SK-N-SH treated with all-trans-retinoic acid at 6 μM for 48 hours (cell line): Measurements from ENCODE around the gene LY86.

Experiments
- ATAC-seq: fragments of 200-7000 bp; cut with Tn5 transposase; 3 replicates; pipeline ENCODE4 v1.9.1; 2020; ENCODE audit warnings: mild to moderate bottlenecking, moderate library complexity
- ARNTL ChIP-seq: fragments of 450-650 bp; formaldehyde crosslinking; IDR thresholded peaks from 2 replicates; pipeline ENCODE4 v1.5.0; 2020; ENCODE audit warnings: low read depth, mild to moderate bottlenecking, moderate library complexity, borderline replicate concordance
- CSDC2 ChIP-seq: fragments of 250-450 bp; sonication (Bioruptor Pico); IDR thresholded peaks from 2 replicates; pipeline ENCODE4 v1.5.0; 2020; ENCODE audit warnings: mild to moderate bottlenecking, moderate library complexity
- CSRNP3 ChIP-seq: fragments of 250-450 bp; sonication (Bioruptor Pico); IDR thresholded peaks from 2 replicates; pipeline ENCODE4 v1.5.1; 2021; ENCODE audit warnings: mild to moderate bottlenecking, moderate library complexity
- ESRRG ChIP-seq: fragments of 250-450 bp; sonication (Bioruptor Pico); IDR thresholded peaks from 2 replicates; pipeline ENCODE4 v1.6.1; 2021; ENCODE audit warnings: mild to moderate bottlenecking
- GLIS3 ChIP-seq: fragments of 250-450 bp; sonication (Bioruptor Pico); IDR thresholded peaks from 2 replicates; pipeline ENCODE4 v1.5.0; 2020; ENCODE audit warnings: mild to moderate bottlenecking, moderate library complexity
- ISL1 ChIP-seq: fragments of 250-450 bp; sonication (Bioruptor Pico); IDR thresholded peaks from 2 replicates; pipeline ENCODE4 v2.1.2; 2022; ENCODE audit warnings: mild to moderate bottlenecking, moderate library complexity
- OSR1 ChIP-seq: fragments of 250-450 bp; sonication (Bioruptor Pico); IDR thresholded peaks from 2 replicates; pipeline ENCODE4 v1.8.0; 2022; ENCODE audit warnings: moderate library complexity, mild to moderate bottlenecking, inconsistent platforms
- PATZ1 ChIP-seq: fragments of 250-450 bp; sonication (Bioruptor Pico); IDR thresholded peaks from 2 replicates; pipeline ENCODE4 v1.8.0; 2020; ENCODE audit warnings: mild to moderate bottlenecking, moderate library complexity, borderline replicate concordance
- PPARA ChIP-seq: fragments of 250-450 bp; sonication (Bioruptor Pico); IDR thresholded peaks from 2 replicates; pipeline ENCODE4 v1.5.0; 2020; ENCODE audit warnings: mild to moderate bottlenecking, borderline replicate concordance
- RARB ChIP-seq: fragments of 250-450 bp; sonication (Bioruptor Pico); IDR thresholded peaks from 2 replicates; pipeline ENCODE4 v1.8.0; 2021; ENCODE audit warnings: mild to moderate bottlenecking, moderate library complexity
- SNAI2 ChIP-seq: fragments of 250-450 bp; sonication (Bioruptor Pico); IDR thresholded peaks from 2 replicates; pipeline ENCODE4 v1.5.0; 2020; ENCODE audit warnings: mild to moderate bottlenecking, moderate library complexity
- TCF4 ChIP-seq: fragments of 250-450 bp; sonication (Bioruptor Pico); IDR thresholded peaks from 2 replicates; pipeline ENCODE4 v1.8.0; 2021; ENCODE audit warnings: mild to moderate bottlenecking, moderate library complexity, borderline replicate concordance
- TOX ChIP-seq: fragments of 250-450 bp; sonication (Bioruptor Pico); IDR thresholded peaks from 2 replicates; pipeline ENCODE4 v1.8.0; 2021; ENCODE audit warnings: mild to moderate bottlenecking, moderate library complexity, borderline replicate concordance
- ZC3H10 ChIP-seq: fragments of 250-450 bp; sonication (Bioruptor Pico); IDR thresholded peaks from 2 replicates; pipeline ENCODE4 v1.5.1; 2021; ENCODE audit warnings: mild to moderate bottlenecking, moderate library complexity
- ZFP3 ChIP-seq: fragments of 250-450 bp; sonication (Bioruptor Pico); IDR thresholded peaks from 2 replicates; pipeline ENCODE4 v1.5.0; 2020; ENCODE audit warnings: mild to moderate bottlenecking, moderate library complexity
- ZFP30 ChIP-seq: fragments of 450-650 bp; formaldehyde crosslinking; IDR thresholded peaks from 2 replicates; pipeline ENCODE4 v1.5.0; 2022; ENCODE audit warnings: mild to moderate bottlenecking, moderate library complexity
- ZNF70 ChIP-seq: fragments of 450-650 bp; formaldehyde crosslinking; IDR thresholded peaks from 2 replicates; pipeline ENCODE4 v1.5.0; 2020; ENCODE audit warnings: mild to moderate bottlenecking, moderate library complexity
- TF ChIP-seq, protein P1 (sequence below): fragments of 250-450 bp; sonication (Bioruptor Pico); IDR thresholded peaks from 2 replicates; pipeline ENCODE4 v1.8.0; 2021; ENCODE audit warnings: low read depth, mild to moderate bottlenecking, moderate library complexity, borderline replicate concordance
- TF ChIP-seq, protein P2 (sequence below): fragments of 250-450 bp; sonication (Bioruptor Pico); IDR thresholded peaks from 2 replicates; pipeline ENCODE4 v1.5.1; 2020; ENCODE audit warnings: low read depth, mild to moderate bottlenecking, moderate library complexity
- TF ChIP-seq, protein P3 (sequence below): fragments of 250-450 bp; sonication (Bioruptor Pico); IDR thresholded peaks from 2 replicates; pipeline ENCODE4 v1.5.0; 2020; ENCODE audit warnings: mild to moderate bottlenecking, moderate library complexity

LY86 gene

GRCh38 chr6:6694368-6694780, 105.9 kb downstream of the LY86 start (continued):
- no peak for TF ChIP-seq ZFP30 (CRISPR knock-in tag)
- no peak for TF ChIP-seq SNAI2 (CRISPR knock-in tag)
- no peak for TF ChIP-seq ISL1 (CRISPR knock-in tag)
- no peak for TF ChIP-seq TCF4
- TF ChIP-seq OSR1 (CRISPR knock-in tag) = no peak
- no peak for TF ChIP-seq PPARA
- TF ChIP-seq, protein P1, sequence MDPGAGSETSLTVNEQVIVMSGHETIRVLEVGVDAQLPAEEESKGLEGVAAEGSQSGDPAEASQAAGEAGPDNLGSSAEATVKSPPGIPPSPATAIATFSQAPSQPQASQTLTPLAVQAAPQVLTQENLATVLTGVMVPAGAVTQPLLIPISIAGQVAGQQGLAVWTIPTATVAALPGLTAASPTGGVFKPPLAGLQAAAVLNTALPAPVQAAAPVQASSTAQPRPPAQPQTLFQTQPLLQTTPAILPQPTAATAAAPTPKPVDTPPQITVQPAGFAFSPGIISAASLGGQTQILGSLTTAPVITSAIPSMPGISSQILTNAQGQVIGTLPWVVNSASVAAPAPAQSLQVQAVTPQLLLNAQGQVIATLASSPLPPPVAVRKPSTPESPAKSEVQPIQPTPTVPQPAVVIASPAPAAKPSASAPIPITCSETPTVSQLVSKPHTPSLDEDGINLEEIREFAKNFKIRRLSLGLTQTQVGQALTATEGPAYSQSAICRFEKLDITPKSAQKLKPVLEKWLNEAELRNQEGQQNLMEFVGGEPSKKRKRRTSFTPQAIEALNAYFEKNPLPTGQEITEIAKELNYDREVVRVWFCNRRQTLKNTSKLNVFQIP = no peak
- TF ChIP-seq, protein P2, sequence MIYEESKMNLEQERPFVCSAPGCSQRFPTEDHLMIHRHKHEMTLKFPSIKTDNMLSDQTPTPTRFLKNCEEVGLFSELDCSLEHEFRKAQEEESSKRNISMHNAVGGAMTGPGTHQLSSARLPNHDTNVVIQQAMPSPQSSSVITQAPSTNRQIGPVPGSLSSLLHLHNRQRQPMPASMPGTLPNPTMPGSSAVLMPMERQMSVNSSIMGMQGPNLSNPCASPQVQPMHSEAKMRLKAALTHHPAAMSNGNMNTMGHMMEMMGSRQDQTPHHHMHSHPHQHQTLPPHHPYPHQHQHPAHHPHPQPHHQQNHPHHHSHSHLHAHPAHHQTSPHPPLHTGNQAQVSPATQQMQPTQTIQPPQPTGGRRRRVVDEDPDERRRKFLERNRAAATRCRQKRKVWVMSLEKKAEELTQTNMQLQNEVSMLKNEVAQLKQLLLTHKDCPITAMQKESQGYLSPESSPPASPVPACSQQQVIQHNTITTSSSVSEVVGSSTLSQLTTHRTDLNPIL = no peak

DNA sequence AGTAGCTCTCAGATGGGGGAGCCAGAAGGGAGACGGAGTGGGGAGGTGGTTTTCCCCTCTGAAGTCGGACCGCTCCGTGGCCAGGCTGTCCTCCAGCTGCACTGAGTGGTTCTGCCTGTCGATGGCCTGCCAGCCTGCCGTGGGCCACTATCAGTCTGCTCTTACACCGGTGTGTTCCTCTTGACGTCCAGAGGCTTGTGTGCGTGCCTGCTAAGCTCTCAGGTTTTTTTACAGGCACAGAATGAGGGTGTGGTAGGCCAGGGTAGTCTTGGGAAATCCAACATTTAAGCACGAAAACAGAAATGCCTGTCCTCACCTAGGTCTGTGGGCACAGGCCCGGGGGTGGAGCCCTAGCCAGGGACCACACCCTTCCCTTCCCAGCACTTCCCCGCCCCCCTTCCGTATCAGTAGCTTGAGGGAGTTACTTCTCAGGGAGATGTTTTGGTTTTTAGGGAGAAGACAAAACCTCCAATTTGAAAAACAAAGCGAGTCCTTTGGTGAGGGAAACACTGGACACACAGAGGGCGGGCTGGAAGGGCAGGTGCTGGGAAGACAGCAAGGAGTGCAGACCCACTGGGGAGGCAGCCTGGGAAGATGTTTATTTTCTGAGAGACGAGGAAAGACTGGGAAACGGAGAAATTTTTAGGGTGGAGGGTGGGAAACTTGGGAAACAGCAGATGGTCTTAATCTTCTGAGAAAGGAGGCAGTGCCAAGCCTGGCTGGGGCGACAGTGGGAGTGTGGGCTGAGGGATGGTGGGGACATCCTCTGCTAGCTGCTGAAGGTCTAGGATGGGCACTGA, 106.5 kb downstream of the LY86 start:
- TF ChIP-seq ISL1 (CRISPR knock-in tag) (no peak), PATZ1 (CRISPR knock-in tag) (no peak), ZC3H10 (CRISPR knock-in tag) (no peak), CSRNP3 (CRISPR knock-in tag) (no peak), SNAI2 (CRISPR knock-in tag) (no peak), GLIS3 (CRISPR knock-in tag) (no peak), PPARA (no peak), TOX (CRISPR knock-in tag) (no peak), ZFP3 (CRISPR knock-in tag) (no peak), ZFP30 (CRISPR knock-in tag) (no peak), ZNF70 (CRISPR knock-in tag) (no peak), CSDC2 (CRISPR knock-in tag) (no peak), ESRRG (CRISPR knock-in tag) (no peak), ARNTL (no peak), OSR1 (CRISPR knock-in tag) (no peak), RARB (CRISPR knock-in tag) (no peak), TCF4 (no peak)
- TF ChIP-seq, protein P1 = no peak
- TF ChIP-seq, protein P3, sequence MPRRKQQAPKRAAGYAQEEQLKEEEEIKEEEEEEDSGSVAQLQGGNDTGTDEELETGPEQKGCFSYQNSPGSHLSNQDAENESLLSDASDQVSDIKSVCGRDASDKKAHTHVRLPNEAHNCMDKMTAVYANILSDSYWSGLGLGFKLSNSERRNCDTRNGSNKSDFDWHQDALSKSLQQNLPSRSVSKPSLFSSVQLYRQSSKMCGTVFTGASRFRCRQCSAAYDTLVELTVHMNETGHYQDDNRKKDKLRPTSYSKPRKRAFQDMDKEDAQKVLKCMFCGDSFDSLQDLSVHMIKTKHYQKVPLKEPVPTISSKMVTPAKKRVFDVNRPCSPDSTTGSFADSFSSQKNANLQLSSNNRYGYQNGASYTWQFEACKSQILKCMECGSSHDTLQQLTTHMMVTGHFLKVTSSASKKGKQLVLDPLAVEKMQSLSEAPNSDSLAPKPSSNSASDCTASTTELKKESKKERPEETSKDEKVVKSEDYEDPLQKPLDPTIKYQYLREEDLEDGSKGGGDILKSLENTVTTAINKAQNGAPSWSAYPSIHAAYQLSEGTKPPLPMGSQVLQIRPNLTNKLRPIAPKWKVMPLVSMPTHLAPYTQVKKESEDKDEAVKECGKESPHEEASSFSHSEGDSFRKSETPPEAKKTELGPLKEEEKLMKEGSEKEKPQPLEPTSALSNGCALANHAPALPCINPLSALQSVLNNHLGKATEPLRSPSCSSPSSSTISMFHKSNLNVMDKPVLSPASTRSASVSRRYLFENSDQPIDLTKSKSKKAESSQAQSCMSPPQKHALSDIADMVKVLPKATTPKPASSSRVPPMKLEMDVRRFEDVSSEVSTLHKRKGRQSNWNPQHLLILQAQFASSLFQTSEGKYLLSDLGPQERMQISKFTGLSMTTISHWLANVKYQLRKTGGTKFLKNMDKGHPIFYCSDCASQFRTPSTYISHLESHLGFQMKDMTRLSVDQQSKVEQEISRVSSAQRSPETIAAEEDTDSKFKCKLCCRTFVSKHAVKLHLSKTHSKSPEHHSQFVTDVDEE (CRISPR knock-in tag) = no peak
- TF ChIP-seq, protein P2 = no peak
- no peak for ATAC-seq
